GM21447 (cell line): Measurements from ENCODE around the gene RAB11A.

Source experiments
- ATAC-seq: cut with Tn5 transposase; IDR thresholded peaks from one replicate; pipeline ENCODE4 v1.9.1; 2021; ENCODE audit not compliant: unreplicated experiment

RAB11A gene

DNA sequence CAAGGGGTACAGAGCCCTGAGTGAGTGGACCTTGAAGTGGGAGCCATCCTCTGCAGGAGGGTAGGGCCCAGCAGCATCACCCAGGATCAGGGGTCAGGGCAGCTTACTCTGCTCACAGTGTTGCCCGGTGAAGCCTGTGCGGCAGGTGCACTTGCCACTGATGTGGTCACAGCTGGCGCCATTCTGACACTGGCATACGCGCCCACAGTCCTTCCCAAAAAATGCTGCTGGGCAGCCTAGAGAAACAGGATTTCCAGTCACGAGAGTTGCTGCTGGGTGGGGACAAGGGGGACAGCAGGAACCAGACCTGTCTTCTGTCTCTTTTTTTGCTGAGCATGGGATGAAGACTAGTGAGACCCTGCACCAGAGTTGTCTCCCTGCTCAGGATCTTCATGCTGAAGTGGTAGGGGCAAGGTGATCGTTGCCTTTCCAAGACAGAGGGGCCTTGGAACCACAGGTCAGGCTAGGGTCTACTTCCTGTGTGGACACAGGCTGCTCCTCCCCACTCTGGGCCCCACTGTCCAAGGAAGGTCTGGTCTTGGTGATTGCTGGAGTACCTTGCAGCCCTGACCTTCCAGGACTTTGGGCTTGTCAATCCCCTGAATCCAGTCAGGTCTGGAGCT is 46.9 kb downstream of the RAB11A start:
- ATAC-seq, result no peak

DNA sequence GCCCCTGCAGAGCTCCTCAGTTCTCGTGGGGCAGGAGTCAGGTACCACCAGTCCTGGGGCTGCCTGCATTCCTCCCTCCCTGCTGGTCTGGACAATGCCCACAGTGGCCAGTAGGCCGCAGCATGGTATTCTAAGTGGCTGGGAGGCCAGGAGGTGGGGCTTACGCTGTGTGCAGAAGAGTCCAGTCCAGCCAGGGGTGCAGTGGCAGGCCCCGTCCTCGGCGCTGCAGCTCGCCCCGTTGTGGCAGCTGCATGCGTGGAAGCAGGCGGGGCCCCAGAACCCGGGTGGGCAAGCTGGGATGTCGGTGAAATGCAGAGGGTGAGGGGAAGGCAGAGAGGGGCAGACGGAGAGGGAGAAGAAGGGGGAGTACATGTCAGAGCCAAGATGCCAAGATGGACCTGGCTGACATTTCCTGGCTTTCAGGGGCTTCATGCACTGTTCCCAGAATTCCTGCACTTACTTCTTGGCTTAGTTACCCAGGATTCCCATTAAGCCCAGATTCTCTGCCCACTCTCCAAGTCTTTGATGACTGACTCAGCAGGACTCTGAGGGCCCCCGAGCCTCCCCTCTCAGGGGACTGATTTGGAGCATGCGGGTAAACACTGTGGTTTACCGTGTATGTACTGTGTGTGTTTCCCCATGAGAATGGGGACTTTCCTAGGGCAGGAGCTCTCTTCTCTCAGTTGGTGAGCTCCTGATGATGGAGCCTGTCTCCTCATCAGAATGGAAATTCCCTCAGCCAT is 47.5 kb downstream of the RAB11A start:
- peak; percentile 49 for ATAC-seq

DNA sequence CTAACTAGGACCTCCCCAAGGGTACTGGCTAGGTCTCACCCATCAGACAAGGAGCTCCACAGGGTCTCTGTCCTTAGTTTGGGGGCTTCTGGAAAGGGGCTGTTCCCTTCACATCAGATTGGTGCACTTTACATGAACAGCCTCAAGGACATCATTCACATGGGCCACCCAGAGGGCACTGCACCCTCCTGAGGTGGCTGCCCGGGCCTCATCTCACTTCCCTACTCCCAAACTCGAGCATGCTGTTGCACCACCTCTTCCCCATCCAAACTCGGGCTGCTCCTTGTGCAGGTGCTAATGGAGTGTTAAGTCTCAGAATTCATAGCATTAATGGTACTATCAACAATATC is 48.1 kb downstream of the RAB11A start:
- no peak for ATAC-seq

DNA sequence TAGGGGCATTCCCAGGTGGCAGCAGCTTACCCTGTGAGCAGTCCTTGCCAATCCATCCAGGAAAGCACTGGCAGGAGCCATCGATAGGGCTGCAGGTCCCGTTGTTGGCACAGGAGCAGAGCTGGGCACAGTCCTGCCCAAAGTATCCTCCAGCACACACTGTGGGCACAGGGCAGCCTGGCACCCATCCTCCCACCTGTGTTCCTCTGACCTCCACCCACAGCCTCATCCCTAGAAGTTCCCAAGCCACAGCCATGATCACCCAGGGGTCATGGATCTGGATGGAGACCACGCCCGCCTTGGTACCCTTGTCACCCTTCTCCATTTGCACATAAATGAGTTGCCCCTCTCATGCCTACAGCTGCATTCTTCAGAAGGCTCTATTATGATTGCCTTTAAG is 48.6 kb downstream of the RAB11A start:
- ATAC-seq, result no peak

DNA sequence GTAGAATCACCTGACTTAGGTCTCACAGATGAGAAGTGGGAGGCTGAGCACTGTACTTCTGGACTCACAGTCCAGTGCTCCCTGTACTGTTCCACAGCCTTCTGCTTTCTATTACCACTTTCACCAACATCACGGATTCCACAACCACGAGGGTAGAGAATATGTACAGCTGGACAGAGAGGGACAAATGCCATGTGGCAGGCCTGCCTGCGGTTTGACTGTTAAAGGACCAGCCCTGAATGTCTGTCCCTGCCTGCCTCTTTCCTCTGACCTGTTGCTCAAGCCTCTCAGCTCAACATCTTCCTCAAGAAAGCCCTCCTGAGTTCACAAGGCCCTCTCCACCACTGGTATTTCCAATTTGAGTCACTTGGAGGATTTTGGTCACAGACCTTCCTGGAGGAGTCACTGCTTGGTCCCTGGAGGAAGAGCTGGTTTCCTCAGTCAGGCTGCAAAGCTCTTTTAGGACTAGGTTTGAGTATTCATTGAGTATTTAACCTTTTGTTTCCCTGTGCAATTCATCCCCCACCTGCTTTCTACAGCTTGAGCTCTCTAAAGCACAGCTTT is 49.1 kb downstream of the RAB11A start:
- ATAC-seq, result no peak

DNA sequence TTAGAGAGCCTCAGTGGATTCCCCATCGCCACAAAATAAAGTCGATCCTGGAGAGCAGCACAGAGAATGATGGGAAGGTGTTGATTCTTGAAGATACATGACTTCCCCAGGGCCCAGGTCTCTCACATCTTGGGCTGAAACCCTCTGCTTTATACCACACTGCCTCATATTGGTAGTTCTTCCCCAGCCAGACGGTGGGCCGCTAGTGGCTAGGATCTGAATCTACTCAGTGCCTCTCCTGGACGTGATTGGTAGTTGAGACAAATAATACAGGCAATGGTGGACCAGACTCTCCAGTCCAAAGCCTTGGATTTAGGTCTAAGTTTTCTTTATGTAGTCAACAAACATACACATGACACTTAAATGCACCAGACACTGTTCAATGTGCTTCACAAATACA is 49.7 kb downstream of the RAB11A start:
- ATAC-seq, result no peak

DNA sequence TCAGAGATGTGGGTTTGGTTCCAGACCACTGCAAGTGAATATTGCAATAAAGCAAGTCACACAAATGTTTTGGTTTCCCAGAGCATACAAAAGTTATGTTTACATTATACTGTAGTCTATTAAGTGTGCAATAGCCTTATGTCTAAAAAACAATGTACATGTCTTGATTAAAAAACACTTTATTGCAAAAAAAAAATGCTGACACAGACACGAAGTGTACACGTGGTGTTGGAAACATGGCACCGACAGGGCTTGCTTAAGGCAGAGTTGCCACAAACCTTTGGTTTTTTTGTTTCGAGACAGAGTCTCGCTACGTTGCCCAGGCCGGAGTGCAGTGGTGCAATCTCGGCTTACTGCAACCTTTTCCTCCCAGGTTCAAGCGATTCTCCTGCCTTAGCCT is 50.1 kb downstream of the RAB11A start:
- ATAC-seq, result no peak

DNA sequence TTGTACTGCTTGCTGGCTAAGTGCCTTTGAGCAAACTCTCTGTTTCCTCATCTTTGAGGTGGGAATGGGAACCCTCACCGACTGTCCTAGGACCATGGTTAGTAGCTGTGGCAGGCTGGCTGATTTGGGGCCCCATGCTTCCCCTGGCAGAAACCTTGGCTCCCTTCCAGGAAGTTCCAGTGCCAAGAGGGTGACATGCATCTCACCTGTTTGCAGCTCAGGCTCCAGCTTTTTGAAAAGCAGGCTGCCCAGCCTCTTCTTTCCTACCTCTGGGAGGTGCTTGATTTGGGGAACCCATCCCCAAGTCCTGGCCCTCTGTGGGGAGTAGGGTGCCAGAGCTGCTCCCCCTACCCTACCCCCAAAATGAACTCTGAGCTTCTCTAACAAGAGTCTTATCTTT is 50.8 kb downstream of the RAB11A start:
- no peak for ATAC-seq

DNA sequence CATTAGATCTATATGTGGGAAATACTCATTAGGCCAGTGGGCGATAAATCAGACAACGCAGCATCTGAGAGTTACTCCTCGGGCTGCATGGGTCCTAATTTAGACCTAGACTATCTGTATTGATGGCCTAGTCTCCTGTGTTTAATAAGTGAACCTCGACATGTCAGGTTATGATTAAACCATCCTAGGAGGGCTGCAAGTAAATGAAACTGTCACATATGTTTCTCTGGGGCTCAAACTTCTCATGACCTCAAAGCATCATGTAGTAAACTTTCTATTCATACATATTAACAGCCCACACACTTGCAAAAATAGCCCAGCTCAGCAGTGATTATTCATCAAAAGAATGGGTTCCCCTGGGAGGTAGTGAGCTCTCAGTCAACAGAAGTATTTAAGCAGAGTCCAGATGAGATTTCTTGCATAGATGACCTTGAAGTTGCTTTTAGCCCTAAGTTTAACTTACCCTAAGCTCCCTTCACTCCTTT is 51.6 kb downstream of the RAB11A start:
- peak; percentile 43 for ATAC-seq

DNA sequence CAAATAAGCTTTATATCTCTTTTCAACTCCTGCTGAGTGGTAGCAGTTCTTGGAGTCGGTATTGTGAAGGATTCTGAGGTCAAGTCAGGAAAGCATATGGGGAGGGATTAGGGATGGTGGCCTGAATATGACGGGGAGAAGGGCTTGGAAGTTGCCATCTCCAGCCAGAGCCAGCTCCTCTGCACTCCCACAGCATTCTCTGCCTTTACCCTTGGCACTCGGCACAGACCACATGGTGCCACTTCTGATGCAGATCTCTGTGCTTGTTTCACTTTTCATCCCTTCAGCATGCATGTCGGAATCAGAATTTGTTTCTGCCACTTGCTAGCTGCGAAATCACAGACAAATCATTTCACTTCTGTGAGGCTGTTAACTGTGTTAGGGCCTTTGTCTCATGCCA is 52.5 kb downstream of the RAB11A start:
- no peak for ATAC-seq

DNA sequence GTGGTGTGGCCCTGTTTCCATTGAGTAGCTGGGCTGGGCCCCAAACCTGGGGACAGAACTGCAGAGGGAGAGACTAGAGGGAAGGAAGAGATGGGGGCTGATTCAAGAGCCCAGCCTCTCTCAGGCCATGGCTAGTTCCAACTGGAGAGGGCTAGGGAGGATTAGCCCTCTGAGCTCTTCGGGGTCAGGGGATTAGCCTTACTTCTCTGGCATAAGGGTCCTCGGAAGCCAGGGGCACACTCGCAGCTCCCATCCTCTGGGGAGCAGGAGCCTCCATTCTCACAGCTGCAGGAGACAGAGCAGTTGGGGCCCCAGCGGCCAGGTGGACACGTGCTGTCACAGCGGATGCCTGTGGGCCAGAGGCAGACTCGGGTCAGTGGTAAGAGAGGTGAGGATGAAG is 53.3 kb downstream of the RAB11A start:
- ATAC-seq, result no peak

DNA sequence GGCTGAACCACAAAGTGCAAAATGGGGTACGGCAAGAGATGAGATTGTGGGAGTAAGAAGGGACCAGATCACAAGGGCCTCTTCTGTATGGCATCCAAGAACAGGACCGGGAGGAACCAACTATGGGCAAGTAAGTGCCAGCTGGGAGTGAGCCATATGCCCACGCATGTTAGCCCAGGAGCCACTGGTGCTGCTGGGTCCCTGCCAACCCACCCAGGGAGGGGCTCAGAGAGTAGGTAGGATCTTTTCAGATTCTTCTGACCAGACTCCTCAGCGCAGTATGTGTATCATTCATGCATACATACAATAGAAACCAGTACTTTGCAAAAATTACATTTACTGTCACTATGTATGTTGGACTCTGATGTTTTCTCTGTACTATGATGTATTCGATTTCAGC is 54.0 kb downstream of the RAB11A start:
- no peak for ATAC-seq

DNA sequence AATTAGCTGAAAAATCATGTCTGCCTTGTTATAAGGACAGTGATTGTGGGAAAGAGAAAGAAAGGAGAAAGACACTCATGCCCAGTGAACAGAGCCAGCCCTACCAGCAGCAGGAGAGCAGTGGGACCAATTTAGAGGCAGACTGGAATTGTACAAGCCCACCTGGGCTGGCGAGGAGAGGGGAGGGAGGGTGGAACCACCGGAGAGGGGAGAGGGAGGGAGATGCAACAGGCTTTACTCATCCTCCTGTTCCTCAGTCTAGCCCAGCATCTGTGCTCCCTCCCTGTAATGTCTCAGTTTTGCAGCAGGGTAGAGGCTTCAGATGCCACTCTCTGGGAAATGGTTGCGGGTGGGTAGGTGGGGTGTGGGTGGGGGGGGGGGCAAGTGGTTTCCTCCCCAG is 54.7 kb downstream of the RAB11A start:
- no peak for ATAC-seq

DNA sequence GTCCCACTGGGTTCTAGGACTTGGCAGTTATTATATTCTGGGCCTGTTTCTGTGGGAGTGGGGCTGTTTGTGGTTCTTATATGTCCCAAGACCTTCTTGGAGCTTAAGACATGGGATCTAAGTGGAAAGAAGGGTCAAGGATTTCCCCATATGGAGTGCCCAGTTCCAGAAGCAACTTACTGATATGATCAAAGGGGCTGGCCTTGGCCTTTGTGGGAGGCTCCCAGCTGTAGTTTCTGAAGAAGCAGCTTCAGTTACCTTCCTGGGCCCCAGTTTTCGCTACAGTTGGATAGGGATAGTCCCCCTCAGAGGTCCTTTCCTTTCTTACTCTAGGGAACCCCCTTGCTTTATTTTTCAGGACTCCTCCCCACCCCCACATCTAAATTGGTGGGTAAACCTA is 56.0 kb downstream of the RAB11A start:
- ATAC-seq, result no peak

DNA sequence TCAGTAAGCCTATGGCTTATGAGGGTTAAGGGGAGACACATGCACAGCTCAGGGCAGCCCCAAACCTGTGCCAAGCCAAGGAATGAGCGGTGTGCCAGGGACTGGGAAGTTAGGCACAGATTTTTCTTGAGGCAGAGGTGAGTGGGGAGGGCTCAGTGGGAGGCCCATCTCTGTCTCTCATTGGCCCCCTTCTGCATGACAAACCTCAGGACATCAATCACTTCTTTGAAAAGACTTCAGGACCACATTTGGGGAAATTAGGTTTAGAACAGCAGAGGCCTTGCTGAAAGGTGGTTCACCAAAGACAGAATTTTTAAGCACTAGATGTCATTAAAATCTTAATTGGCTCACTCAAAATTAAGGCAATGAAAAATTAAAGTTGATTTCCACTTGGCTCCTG is 57.2 kb downstream of the RAB11A start:
- ATAC-seq, result no peak

DNA sequence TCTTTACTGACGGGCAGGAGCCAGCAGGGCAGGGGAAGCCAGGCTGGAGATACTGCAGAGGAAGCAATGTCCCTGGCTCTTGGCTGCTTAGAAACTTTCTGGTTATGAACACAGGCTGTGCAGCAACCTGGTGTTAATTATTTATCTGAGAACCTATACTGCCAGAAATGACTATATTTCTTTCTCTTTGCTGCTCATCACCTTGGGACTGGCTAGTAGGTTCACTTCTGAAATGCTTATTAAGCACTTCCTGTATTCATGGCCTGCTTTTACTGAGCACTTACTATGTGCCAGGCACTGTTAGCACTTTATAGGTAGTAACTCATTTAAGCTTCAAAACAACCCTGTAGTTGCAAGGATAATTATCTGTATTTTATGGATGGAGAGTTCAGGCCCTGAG is 57.6 kb downstream of the RAB11A start:
- ATAC-seq, result peak; percentile 65

DNA sequence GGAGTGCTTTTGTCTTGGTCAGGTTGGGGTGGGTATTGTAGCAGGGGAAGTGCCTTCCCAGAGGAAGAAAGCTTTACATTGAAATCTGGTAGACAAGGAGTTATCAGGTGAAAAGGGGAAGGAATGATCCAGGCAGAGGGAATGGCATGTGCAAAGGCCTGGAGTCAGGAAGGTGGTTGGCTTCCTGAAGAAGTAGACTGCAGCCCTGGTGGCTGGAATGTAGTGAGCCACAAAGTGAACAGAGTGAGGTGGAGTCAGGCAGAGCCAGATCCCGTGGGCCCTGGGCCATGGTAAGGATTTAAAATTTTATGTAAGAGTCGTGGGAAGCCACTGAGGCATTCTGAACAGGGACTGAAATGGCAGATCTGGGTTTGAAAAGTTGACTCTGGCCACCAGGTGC is 58.3 kb downstream of the RAB11A start:
- ATAC-seq, result no peak

DNA sequence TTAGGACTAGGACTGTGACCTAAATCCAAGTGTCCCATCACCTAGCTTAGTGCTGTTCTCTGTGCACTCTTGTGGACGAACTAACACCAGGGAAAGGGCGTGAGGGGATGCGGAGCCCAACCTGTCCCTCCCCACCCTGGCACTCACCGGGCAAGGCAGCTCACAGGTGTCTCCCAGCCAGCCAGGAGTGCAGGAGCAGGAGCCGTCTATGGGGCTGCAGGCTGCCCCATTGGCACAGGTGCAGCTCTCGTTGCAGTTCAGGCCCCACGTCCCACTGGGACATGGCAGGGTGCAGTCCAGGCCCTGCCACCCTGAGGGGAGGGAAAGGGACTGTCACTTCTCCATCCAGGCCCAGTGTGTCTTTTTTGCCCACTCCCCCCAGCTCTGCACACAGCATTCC is 60.3 kb downstream of the RAB11A start:
- ATAC-seq, result no peak

DNA sequence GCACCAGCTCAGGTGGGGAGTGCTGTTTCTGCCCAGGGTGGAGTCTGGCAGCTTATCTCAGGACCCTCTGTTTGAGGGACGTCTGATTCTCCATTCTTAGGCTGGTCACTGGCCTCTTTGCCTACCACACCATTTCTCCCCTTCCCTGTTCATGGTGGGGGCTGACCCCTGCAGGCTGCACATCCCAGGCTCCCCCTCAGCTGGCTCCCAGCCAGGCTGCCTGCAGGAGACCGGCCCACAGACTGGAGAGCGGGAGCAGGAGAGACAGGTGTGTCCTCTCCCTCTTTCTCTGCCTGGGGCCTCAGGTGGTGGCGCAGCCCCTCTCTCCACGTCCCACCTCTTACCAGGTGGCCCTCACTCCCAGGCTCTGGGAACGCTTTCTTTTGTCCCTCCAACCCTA is 60.8 kb downstream of the RAB11A start:
- no peak for ATAC-seq

DNA sequence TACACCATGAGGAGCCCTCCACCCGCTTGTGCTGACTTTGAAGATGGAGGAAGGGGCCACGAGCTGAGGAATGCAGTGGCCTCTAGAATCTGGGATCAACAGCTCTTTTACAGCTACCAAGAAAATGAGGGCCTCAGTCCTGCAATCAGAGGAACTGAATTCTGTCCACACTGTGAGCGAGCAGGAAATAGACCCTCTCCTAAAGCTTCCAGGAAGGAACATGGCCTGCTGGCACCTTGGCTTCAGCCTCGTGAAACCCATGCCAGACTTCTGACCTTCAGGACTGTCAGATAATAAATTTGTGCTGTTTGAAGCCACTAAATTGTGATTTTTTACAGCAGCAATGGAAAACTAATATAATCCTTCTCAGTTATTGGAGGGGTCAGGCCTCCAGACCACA is 61.9 kb downstream of the RAB11A start:
- no peak for ATAC-seq

DNA sequence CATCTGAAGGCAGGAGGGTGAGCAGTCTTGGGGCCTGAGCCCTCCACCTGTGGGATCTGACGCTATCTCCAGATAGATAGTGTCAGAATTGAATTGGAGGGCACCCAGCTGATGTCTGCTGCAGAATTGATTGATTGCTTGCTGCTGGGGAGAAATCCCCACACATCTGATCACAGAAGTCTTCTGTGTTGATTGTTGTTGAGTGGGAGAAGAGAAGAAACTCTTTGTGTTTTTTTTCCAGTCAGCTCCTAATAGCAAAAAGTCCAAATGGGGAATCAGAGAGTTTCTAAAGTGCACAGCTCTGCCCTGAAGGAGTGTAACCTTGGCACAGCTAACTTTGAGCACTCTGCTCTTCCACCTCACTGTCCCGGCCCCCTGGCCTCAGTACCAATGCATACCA is 66.1 kb downstream of the RAB11A start:
- no peak for ATAC-seq

DNA sequence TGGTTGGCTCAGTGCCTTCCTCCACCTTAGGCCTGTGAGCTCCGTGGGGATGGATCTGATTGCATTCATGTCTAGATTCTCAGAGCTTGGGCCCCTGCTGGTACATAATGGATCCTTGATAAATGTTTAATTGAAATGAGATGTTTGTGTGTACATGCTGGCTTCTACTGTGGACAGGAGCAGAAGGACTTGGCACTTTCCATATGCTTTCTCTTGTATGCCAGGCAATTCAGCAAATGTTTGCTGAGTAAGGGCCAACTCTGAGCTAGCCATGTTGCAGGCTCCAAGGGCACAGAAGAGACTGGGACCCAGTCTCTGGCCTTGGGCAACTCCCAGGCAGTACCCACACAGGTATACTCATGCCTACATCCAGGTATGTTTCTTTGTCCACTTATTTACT is 67.0 kb downstream of the RAB11A start:
- ATAC-seq, result no peak

DNA sequence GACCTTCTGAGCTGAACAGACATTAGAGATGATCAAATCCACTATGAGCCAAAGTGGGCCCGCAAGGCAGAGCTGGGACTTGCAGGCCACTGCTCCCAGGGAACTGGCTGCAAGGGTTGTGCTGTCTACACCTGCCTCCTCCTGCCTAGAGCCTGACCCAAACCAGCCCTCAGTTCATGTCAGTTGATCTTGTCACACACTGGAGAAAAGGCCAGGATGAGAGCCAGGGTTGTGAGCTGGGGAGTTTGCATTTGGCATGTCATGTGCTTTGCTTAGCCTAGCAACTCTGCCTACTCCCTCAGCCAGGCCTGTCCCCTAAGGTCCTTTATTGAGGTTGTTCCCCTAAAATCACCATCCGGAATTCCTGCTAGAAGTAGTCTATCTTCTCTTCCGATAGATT is 67.8 kb downstream of the RAB11A start:
- no peak for ATAC-seq
